Measurements from ENCODE around the gene EIF4G2. TPM values are rescaled to one million over a fixed set of nuclear protein-coding genes. Genes with fewer than 3 reads are reported as not detected.

Gene EIF4G2
- total RNA-seq, result 528 and 712 TPM in 2 replicates

- H3K4me3 ChIP-seq (ENCODE audit: low read depth, low read length), result peak within 1 kb of the TSS; percentile 83
- peak; percentile 73 for DNase-seq (ENCODE audit: low read depth)
- no peak for TF ChIP-seq CTCF (conservative IDR thresholded peaks at IDR 0.05; ENCODE audit: low read depth, low read length)
Observed at GRCh38 chr11:10808553-10809372, at the start of gene EIF4G2. TSS of gene EIF4G2 (minus strand) at chr11:10808926.

GRCh38 chr11:10857709-10858438 lies 49.1 kb upstream of the EIF4G2 start, which contains the start of gene ZBED5:
TSS of gene ZBED5 (minus strand) at chr11:10858053. CDS start at chr11:10854945, 3,108 bp downstream.
- peak within 1 kb of the TSS; percentile 79 for H3K4me3 ChIP-seq (ENCODE audit: low read depth, low read length)
- TF ChIP-seq CTCF (conservative IDR thresholded peaks at IDR 0.05; ENCODE audit: low read depth, low read length), result peak; percentile 22
- no peak for DNase-seq (ENCODE audit: low read depth)

- no peak for TF ChIP-seq CTCF (conservative IDR thresholded peaks at IDR 0.05; ENCODE audit: low read depth, low read length)
- no peak for DNase-seq (ENCODE audit: low read depth)
- peak overlapping the region; percentile 79 for H3K4me3 ChIP-seq (ENCODE audit: low read depth, low read length)
Observed at GRCh38 chr11:10857459-10857708, 48.7 kb upstream of the EIF4G2 start.

GRCh38 chr11:10856689-10857458 lies 48.1 kb upstream of the EIF4G2 start:
- DNase-seq (ENCODE audit: low read depth), result no peak
- no peak for TF ChIP-seq CTCF (conservative IDR thresholded peaks at IDR 0.05; ENCODE audit: low read depth, low read length)
- H3K4me3 ChIP-seq (ENCODE audit: low read depth, low read length), result peak overlapping the region; percentile 79

- no peak for DNase-seq (ENCODE audit: low read depth)
- TF ChIP-seq CTCF (conservative IDR thresholded peaks at IDR 0.05; ENCODE audit: low read depth, low read length), result no peak
- no peak overlapping the region for H3K4me3 ChIP-seq (ENCODE audit: low read depth, low read length)
Observed at GRCh38 chr11:10855295-10855694, 46.6 kb upstream of the EIF4G2 start.

- no peak for TF ChIP-seq CTCF (conservative IDR thresholded peaks at IDR 0.05; ENCODE audit: low read depth, low read length)
- no peak for DNase-seq (ENCODE audit: low read depth)
- H3K4me3 ChIP-seq (ENCODE audit: low read depth, low read length), result no peak overlapping the region
Observed at GRCh38 chr11:10847960-10848860, 39.5 kb upstream of the EIF4G2 start.

Measured in epithelial cell of proximal tubule (primary cell).